Activated B cell treated with CpG ODN at 0.5 μM for 24 hours (primary cell): ENCODE measurements around the gene RABGAP1L. TPM values are rescaled to one million over a fixed set of nuclear protein-coding genes. Genes with fewer than 3 reads are reported as not detected.

Source experiments
- ATAC-seq: fragments of 200-7000 bp; cut with Tn5 transposase; one replicate; pipeline ENCODE4 v1.10.0; 2021; ENCODE audit warnings: low read depth, mild to moderate bottlenecking, moderate library complexity
- CTCF ChIA-PET: fragments of 350-600 bp; sonication (Branson Sonifier 250); formaldehyde crosslinking; loops from one replicate; lab custom pipeline; 2021; ENCODE audit warnings: antibody characterized with exemption; lab: Charles Lee
- POLR2A ChIA-PET: fragments of 350-600 bp; sonication (Branson Sonifier 250); formaldehyde crosslinking; loops from one replicate; lab custom pipeline; 2021; ENCODE audit warnings: antibody characterized with exemption; lab: Charles Lee
- DNase-seq: peaks from one replicate; pipeline ENCODE4 v3.0.0; 2022
- H3K27ac Mint-ChIP-seq: one replicate; pipeline ENCODE4 v1.8.0; 2020; ENCODE audit warnings: mixed read lengths
- H3K27me3 Mint-ChIP-seq: one replicate; pipeline ENCODE4 v1.8.0; 2021; ENCODE audit warnings: mixed read lengths
- H3K36me3 Mint-ChIP-seq: one replicate; pipeline ENCODE4 v1.8.0; 2021; ENCODE audit warnings: low read depth, mixed read lengths
- H3K4me1 Mint-ChIP-seq: one replicate; pipeline ENCODE4 v1.8.0; 2021; ENCODE audit warnings: mixed read lengths
- H3K4me3 Mint-ChIP-seq: one replicate; pipeline ENCODE4 v1.8.0; 2020; ENCODE audit warnings: mild to moderate bottlenecking, mixed read lengths
- H3K9me3 Mint-ChIP-seq: one replicate; pipeline ENCODE4 v1.8.0; 2020; ENCODE audit warnings: mixed read lengths
- intact Hi-C: fragments of 100-400 bp; cut with micrococcal nuclease; formaldehyde crosslinking; loops from one replicate; pipeline ENCODE4 v1.15.1; 2024
- total RNA-seq: library from RNA; stranded (reverse); gene quantifications from 2 replicates; pipeline ENCODE4 v1.2.3, GENCODE V29; 2022
- TF ChIP-seq, protein P1 (sequence below): fragments of 200-600 bp; IDR thresholded peaks from one replicate; pipeline ENCODE4 v1.8.0; 2022; ENCODE audit warnings: antibody characterized with exemption, mild to moderate bottlenecking

Gene RABGAP1L
- total RNA-seq, 1 donor from 2014 or later: 126 TPM

DNA sequence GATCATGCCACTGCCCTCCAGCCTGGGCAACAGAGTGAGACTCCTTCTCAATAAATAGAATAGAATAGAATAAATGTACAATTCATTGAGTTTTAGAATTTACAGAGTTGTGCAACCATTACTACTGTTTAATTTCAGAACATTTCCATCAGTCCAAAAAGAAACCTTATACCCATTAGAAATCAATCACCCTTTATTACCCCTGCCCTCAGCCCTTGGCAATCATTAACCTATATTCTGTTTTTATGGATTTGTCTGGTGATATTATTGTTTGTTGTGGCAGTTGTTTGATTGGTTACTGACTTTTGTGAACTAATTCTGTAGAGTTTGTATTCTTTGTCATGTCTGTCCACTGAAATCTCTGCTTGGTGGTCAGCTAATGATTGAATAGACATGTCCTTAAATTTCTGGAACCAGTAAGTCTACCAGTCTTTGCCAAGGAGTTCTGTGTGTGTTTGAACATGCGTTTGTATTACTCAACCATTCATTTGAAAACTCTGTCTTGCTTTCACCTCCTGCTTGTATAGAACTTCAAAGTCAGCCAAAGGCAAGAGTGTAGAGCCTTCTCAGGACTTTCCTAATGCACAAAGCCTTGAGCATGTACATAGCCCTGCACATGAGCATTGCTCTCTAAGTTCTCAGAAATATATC is 497.2 kb downstream of the RABGAP1L start:
- no peaks in the 10 kb centered on the region for H3K27me3 Mint-ChIP-seq
- ATAC-seq: no peak
- POLR2A ChIA-PET: no interaction called here
- H3K4me3 Mint-ChIP-seq: no peak overlapping the region
- H3K36me3 Mint-ChIP-seq: peaks cover 39% of the 10 kb centered on the region
- CTCF ChIA-PET: no interaction called here
- TF ChIP-seq, protein P1, sequence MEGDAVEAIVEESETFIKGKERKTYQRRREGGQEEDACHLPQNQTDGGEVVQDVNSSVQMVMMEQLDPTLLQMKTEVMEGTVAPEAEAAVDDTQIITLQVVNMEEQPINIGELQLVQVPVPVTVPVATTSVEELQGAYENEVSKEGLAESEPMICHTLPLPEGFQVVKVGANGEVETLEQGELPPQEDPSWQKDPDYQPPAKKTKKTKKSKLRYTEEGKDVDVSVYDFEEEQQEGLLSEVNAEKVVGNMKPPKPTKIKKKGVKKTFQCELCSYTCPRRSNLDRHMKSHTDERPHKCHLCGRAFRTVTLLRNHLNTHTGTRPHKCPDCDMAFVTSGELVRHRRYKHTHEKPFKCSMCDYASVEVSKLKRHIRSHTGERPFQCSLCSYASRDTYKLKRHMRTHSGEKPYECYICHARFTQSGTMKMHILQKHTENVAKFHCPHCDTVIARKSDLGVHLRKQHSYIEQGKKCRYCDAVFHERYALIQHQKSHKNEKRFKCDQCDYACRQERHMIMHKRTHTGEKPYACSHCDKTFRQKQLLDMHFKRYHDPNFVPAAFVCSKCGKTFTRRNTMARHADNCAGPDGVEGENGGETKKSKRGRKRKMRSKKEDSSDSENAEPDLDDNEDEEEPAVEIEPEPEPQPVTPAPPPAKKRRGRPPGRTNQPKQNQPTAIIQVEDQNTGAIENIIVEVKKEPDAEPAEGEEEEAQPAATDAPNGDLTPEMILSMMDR: no peak
- DNase-seq: no peak
- H3K9me3 Mint-ChIP-seq: peaks cover 8% of the 10 kb centered on the region
- H3K27ac Mint-ChIP-seq: no peak overlapping the region
- intact Hi-C loops: no loop called here
- H3K4me1 Mint-ChIP-seq: peaks cover 3% of the 10 kb centered on the region

DNA sequence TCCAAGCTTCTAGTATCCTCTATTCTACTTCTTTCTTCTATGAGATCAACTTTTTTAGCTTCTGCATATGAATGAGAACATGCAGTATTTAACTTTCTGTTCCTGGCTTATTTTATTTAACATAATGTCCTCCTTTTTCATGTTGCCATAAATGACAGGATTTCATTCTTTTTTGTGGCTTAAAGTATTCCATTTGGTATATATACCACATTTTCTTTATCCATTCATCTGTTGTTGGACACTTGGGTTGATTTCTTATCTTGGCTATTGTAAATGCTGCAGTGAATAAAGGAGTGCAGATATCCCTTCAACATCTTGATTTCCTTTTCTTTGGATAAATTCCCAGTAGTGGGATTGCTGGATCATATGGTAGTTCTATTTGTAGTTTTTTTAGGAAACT is 498.1 kb downstream of the RABGAP1L start:
- intact Hi-C loops: no loop called here
- ChIA-PET CTCF (no interaction called here), POLR2A (no interaction called here)
- Mint-ChIP-seq H3K27ac (no peak overlapping the region), H3K4me1 (peaks cover 3% of the 10 kb centered on the region), H3K4me3 (no peak overlapping the region), H3K27me3 (no peaks in the 10 kb centered on the region), H3K36me3 (peaks cover 33% of the 10 kb centered on the region), H3K9me3 (peaks cover 8% of the 10 kb centered on the region)
- TF ChIP-seq, protein P1: no peak
- no peak for ATAC-seq
- no peak for DNase-seq

DNA sequence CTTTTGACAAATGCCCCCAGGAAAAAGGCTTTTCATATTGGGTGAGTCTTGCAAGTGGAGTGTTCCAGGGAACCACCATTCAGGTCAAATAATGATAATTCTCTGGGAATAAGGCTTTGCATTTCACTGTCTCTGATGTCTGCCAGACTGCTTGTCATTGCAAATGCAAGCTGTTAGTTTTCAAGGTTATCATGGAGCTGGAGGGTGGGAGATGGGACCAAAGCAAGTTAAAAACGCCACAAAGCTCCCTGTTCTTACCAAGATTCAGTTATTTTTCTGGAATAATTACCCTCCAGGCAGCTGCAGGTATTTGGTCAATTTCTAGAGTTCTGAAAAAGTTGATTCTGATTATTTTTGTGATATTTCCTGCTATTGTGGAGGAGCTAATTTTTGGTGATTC is 498.6 kb downstream of the RABGAP1L start:
- TF ChIP-seq, protein P1: no peak
- Mint-ChIP-seq H3K4me3 (no peak overlapping the region), H3K36me3 (peaks cover 30% of the 10 kb centered on the region), H3K4me1 (peaks cover 3% of the 10 kb centered on the region), H3K9me3 (peaks cover 8% of the 10 kb centered on the region), H3K27me3 (no peaks in the 10 kb centered on the region), H3K27ac (no peak overlapping the region)
- intact Hi-C loops: no loop called here
- ChIA-PET CTCF (no interaction called here), POLR2A (no interaction called here)
- DNase-seq: no peak
- no peak for ATAC-seq

DNA sequence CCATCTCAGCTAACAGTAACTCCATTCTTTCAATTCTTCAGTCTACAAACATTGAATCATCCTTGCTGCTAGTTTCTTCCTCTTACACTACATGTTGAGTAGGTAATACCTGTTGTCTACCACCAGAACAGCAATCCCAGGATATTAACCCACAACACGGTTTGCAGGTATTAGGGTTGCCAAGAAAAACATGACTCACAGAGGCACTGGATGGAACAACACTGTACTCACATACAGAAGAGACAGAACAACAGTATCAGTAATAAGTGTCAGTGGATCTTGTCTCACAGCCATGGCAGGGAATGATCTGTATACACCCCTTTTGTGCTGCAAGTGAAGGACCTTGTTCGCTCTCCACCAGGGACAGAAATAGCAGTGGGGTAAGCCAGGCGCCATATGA is 500.5 kb downstream of the RABGAP1L start:
- no peak for ATAC-seq
- ChIA-PET CTCF (no interaction called here), POLR2A (no interaction called here)
- intact Hi-C loops: no loop called here
- Mint-ChIP-seq H3K4me3 (no peak overlapping the region), H3K9me3 (peaks cover 8% of the 10 kb centered on the region), H3K4me1 (no peaks in the 10 kb centered on the region), H3K27ac (no peak overlapping the region), H3K27me3 (no peaks in the 10 kb centered on the region), H3K36me3 (peaks cover 30% of the 10 kb centered on the region)
- TF ChIP-seq, protein P1: no peak
- DNase-seq: no peak

DNA sequence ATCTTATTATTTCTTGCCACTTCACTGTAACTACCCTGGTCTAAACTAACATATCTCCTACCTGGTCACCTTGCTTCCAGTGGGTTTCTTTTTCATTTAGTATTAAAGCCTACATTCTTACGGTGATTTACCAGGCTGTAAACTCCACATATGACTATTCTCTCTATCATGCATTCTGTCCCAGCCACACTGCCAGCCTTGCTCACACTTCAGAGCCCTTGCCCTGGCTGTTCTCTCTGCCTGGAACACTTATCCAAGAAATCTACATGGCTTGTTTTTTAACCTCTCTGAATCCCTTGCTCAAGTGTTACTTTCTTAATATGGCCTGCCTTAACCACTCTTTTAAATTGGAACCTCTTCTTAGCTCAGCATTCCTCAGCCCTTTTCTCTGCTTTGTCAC is 501.2 kb downstream of the RABGAP1L start:
- ChIA-PET POLR2A (no interaction called here), CTCF (no interaction called here)
- ATAC-seq (no peak), DNase-seq (no peak)
- intact Hi-C loops: no loop called here
- peaks cover 31% of the 10 kb centered on the region for H3K36me3 Mint-ChIP-seq
- H3K4me3 Mint-ChIP-seq: no peak overlapping the region
- H3K27ac Mint-ChIP-seq: no peak overlapping the region
- H3K9me3 Mint-ChIP-seq: peaks cover 8% of the 10 kb centered on the region
- no peaks in the 10 kb centered on the region for H3K27me3 Mint-ChIP-seq
- TF ChIP-seq, protein P1: no peak
- H3K4me1 Mint-ChIP-seq: no peaks in the 10 kb centered on the region
